GM10266 (cell line): Measurements from ENCODE around the gene MTMR2.

Experiments used
- DNase-seq: peaks from one replicate; pipeline ENCODE4 v3.0.0; 2012; ENCODE audit errors: extremely low spot score
- CTCF ChIP-seq: IDR thresholded peaks from 2 replicates; pipeline ENCODE4 v1.5.1; 2012; ENCODE audit warnings: mild to moderate bottlenecking, low read depth; ENCODE audit not compliant: control insufficient read depth, insufficient read depth; ENCODE audit errors: missing control alignments

Gene MTMR2

GRCh38 chr11:95794086-95794485, 129.8 kb downstream of the MTMR2 start:
- TF ChIP-seq CTCF, result no peak
- DNase-seq, result no peak

GRCh38 chr11:95793116-95793515, 130.8 kb downstream of the MTMR2 start:
- DNase-seq, result no peak
- no peak for TF ChIP-seq CTCF

- DNase-seq, result no peak
- TF ChIP-seq CTCF, result no peak
Measured at GRCh38 chr11:95792700-95793099, 131.2 kb downstream of the MTMR2 start.

GRCh38 chr11:95792200-95792599, 131.7 kb downstream of the MTMR2 start:
- DNase-seq, result no peak
- no peak for TF ChIP-seq CTCF

GRCh38 chr11:95791709-95792033, 132.2 kb downstream of the MTMR2 start:
- no peak for TF ChIP-seq CTCF

GRCh38 chr11:95790933-95791708, 132.8 kb downstream of the MTMR2 start:
- DNase-seq, result peak; percentile 32
- TF ChIP-seq CTCF, result no peak

More at GRCh38 chr11:95791709-95792033, 132.2 kb downstream of the MTMR2 start:
- DNase-seq, result no peak

GRCh38 chr11:95790123-95790932, 133.6 kb downstream of the MTMR2 start, which contains the start of gene CEP57:
TSS of gene CEP57 (plus strand) at chr11:95790498. CDS start at chr11:95790699, 201 bp downstream.
- no peak for TF ChIP-seq CTCF
- peak; percentile 90 for DNase-seq
